Tibial nerve (tissue), 4 donors: ENCODE data around the gene NTM.

Experiments
- EP300 ChIP-seq, 2 donors: sonication (generic); formaldehyde crosslinking; IDR thresholded peaks; one replicate each; pipeline ENCODE4 v1.6.1; 2017; ENCODE audit warnings: antibody characterized with exemption in 2 of 2, mild to moderate bottlenecking in 1 of 2
- POLR2A ChIP-seq, 2 donors: fragments of 450-650 bp; IDR thresholded peaks; one replicate each; pipeline ENCODE4 v1.6.1; 2017; ENCODE audit warnings: antibody characterized with exemption in 2 of 2, mild to moderate bottlenecking in 2 of 2, moderate library complexity in 2 of 2
- TF ChIP-seq, protein P1 (sequence below), 5 experiments: fragments of 200-600 bp in 3 of 5; fragments of 450-650 bp in 2 of 5; sonication (generic) in 3 of 5; IDR thresholded peaks; one replicate each; pipeline ENCODE4 v1.5.1; 2016 to 2019; ENCODE audit warnings: antibody characterized with exemption in 5 of 5, mild to moderate bottlenecking in 3 of 5, moderate library complexity in 2 of 5

- TF ChIP-seq, protein P1, sequence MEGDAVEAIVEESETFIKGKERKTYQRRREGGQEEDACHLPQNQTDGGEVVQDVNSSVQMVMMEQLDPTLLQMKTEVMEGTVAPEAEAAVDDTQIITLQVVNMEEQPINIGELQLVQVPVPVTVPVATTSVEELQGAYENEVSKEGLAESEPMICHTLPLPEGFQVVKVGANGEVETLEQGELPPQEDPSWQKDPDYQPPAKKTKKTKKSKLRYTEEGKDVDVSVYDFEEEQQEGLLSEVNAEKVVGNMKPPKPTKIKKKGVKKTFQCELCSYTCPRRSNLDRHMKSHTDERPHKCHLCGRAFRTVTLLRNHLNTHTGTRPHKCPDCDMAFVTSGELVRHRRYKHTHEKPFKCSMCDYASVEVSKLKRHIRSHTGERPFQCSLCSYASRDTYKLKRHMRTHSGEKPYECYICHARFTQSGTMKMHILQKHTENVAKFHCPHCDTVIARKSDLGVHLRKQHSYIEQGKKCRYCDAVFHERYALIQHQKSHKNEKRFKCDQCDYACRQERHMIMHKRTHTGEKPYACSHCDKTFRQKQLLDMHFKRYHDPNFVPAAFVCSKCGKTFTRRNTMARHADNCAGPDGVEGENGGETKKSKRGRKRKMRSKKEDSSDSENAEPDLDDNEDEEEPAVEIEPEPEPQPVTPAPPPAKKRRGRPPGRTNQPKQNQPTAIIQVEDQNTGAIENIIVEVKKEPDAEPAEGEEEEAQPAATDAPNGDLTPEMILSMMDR (IDR thresholded peaks at IDR 0.05), result no peak
- TF ChIP-seq POLR2A (IDR thresholded peaks at IDR 0.05), result no peak
- no peak for TF ChIP-seq EP300 (IDR thresholded peaks at IDR 0.05)
These were observed 16.6 kb upstream of the NTM start for GRCh38 chr11:131353766-131354165.
